Ectodermal cell (in vitro differentiated cells): ENCODE results near the gene IL26. TPM values are rescaled to one million over a fixed set of nuclear protein-coding genes. Genes with fewer than 3 reads are reported as not detected.

Experiments
- H3K27ac ChIP-seq: 2 replicates; pipeline ENCODE4 v1.7.0; 2013; ENCODE audit warnings: mild to moderate bottlenecking, low read depth, low read length; ENCODE audit not compliant: insufficient read depth, poor library complexity, severe bottlenecking
- H3K27me3 ChIP-seq: 2 replicates; pipeline ENCODE4 v1.7.0; 2013; ENCODE audit warnings: mild to moderate bottlenecking, low read length; ENCODE audit not compliant: insufficient read depth, control insufficient read depth, poor library complexity, severe bottlenecking
- H3K36me3 ChIP-seq: one replicate; pipeline ENCODE4 v1.7.0; 2013; ENCODE audit warnings: low read length; ENCODE audit not compliant: control insufficient read depth, insufficient read depth
- H3K4me1 ChIP-seq: one replicate; pipeline ENCODE4 v1.7.0; 2013; ENCODE audit warnings: low read length; ENCODE audit not compliant: control insufficient read depth, insufficient read depth
- H3K4me3 ChIP-seq: 2 replicates; pipeline ENCODE4 v1.7.0; 2013; ENCODE audit warnings: low read depth, low read length, control low read depth; ENCODE audit not compliant: insufficient read depth
- H3K9me3 ChIP-seq: 2 replicates; pipeline ENCODE4 v1.7.0; 2013; ENCODE audit warnings: mild to moderate bottlenecking, low read length, moderate library complexity; ENCODE audit not compliant: control insufficient read depth
- WGBS, 2 experiments: methylation state at CpG; one replicate each; pipeline ENCODE4 v1.1.7; 2013; ENCODE audit warnings: missing lambda C conversion rate in 2 of 2; 5-methylcytosine and 5-hydroxymethylcytosine counted together
- polyA plus RNA-seq, 4 experiments: library from polyadenylated mRNA; stranded (reverse); fragments of 50-300 nt; gene quantifications; one replicate each; pipeline ENCODE4 v1.2.3, GENCODE V29; 2013

Gene IL26, protein sequence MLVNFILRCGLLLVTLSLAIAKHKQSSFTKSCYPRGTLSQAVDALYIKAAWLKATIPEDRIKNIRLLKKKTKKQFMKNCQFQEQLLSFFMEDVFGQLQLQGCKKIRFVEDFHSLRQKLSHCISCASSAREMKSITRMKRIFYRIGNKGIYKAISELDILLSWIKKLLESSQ
- not detected for polyA plus RNA-seq (2013, experiment 1 of 4)
- not detected for polyA plus RNA-seq (2013, experiment 2 of 4)
- polyA plus RNA-seq (2013, experiment 3 of 4) = not detected
- polyA plus RNA-seq (2013, experiment 4 of 4) = not detected

DNA sequence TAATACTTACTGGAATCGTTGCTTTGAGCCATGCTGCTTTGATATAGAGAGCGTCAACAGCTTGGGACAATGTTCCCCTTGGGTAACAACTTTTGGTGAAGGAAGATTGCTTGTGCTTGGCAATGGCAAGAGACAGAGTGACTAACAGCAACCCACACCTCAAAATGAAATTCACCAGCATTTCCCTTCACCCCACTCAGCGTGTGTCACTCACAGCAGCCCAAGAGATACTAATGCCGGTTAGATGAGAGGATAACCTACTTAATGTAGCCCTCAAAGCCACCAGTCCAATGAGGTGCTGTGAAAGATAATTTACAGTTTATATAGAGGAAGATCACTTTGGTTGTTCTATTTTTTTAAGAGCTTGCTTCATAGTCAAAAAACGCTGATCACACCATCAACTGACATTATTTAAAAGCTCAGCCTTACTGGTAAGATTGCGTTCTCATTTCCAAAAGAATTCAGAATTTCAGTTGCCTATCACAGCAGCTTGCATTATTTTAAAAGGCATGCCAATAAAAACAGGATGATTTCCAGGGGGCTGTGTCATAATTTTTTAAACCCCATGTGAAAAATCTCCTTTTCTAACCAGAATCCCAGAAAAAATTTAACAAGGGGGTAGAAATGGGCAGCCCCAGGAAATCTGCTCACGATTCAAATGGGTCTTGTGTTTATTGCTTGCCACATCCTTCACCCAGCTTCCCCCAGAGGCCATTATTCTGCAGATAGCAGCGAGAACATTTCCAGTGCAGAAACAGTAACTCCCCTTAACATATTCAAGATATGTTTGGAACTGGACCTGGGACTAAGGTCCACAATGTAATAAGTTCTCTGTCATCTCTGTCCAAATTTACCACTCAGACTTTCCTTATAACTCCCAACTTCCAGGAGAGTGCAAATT is at the start of gene IL26:
Gene IL26, minus strand, starts transcription at position 235 of the 901 bp plus-strand sequence. Its CDS starts 54 bp downstream, at position 181.
- WGBS, 2 experiments = 94 to 97% methylated on average over 8 of the region's 8 CpGs
- Histone ChIP-seq H3K9me3 (no peaks in the 10 kb centered on the region), H3K27me3 (no peaks in the 10 kb centered on the region), H3K36me3 (no peaks in the 10 kb centered on the region), H3K4me3 (no peak within 1 kb of the TSS), H3K4me1 (no peaks in the 10 kb centered on the region), H3K27ac (no peak within 1 kb of the TSS)

DNA sequence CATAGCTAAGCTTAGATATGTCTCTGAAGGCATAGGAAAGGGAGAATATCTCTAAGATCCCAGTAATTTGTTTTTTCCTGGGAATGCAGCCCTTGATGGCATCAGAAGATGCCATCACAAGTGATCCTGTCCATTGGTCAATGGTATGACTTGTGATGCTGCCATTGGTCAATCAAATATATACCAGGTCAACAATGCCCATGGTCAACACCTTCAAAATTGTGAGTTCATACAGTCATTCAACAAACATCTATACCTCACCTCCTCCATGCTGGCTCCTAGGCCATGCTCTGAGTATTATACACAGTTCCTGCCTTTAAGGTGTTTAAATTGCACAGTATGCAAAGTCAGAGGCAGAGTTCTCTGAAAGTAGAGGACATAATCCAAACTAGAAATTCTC is 47.1 kb upstream of the IL26 start:
- peaks cover 3% of the 10 kb centered on the region for H3K4me1 ChIP-seq
- H3K9me3 ChIP-seq = no peaks in the 10 kb centered on the region
- H3K36me3 ChIP-seq = no peaks in the 10 kb centered on the region
- H3K27ac ChIP-seq = no peak overlapping the region
- no peak overlapping the region for H3K4me3 ChIP-seq
- H3K27me3 ChIP-seq = no peaks in the 10 kb centered on the region

DNA sequence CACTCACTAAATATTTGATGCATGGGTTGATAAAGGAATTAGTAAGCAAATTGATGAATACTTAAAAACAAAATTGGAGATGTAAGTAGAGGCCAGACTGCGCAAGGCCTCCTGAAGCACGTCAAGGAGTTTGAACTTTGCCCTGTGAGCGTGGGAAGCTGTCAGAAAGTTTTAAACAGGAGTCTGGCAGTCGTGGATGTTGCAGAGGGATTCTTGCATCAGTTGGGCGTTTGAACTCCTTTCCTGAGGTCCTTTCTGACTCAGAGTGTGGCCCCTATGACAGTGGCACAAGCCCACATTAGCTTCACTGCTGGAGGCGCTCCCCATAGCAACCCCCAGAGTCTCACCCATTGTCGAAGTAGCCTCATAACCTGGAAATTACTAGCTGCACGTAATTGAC is 45.7 kb upstream of the IL26 start:
- H3K27me3 ChIP-seq = no peaks in the 10 kb centered on the region
- no peaks in the 10 kb centered on the region for H3K36me3 ChIP-seq
- WGBS, 2 experiments = 90 to 92% methylated on average over 8 of the region's 8 CpGs
- H3K4me3 ChIP-seq = no peak overlapping the region
- H3K9me3 ChIP-seq = no peaks in the 10 kb centered on the region
- no peak overlapping the region for H3K27ac ChIP-seq
- H3K4me1 ChIP-seq = no peaks in the 10 kb centered on the region

DNA sequence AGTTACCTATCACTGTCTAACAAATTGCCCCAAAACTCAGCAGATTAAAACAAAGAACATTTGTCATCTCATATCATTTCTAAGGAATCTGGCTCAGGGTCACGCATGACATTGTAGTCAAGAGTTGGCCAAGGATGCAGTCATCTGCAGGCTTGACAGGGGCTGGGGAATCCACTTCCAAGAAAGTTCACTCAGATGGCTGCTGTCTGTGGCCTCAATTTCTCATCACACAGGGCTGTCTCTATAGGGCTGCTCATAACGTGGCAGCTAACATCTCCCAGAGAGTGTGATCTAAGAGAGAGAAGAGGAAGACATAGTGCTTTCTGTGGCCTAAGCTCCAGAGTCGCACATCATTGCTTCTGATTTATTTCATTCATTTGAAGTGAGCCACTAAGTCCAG is 44.7 kb upstream of the IL26 start:
- no peak overlapping the region for H3K27ac ChIP-seq
- H3K36me3 ChIP-seq = no peaks in the 10 kb centered on the region
- no peaks in the 10 kb centered on the region for H3K4me1 ChIP-seq
- 92 to 94% methylated on average over 3 of the region's 3 CpGs for WGBS, 2 experiments
- no peaks in the 10 kb centered on the region for H3K9me3 ChIP-seq
- no peaks in the 10 kb centered on the region for H3K27me3 ChIP-seq
- H3K4me3 ChIP-seq = no peak overlapping the region

DNA sequence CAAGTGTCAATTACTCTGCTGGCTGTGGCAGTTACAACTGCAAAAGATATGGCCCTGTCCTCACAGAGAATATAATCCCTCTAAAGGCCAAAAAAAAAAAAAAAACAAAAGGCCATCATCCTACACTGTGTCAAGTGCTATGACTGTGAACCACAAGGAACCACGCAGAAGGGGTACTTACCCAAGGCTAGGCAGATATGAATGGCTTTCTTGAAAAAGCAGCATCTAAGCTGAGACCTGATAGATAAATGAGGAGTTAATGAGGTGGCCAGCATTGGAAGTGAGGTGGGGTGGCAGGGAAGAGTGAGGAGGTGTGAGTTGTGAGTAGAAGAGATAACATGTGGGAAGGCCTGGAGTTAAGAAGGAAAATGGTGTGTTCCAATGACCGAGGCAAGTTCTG is 44.2 kb upstream of the IL26 start:
- H3K9me3 ChIP-seq = no peaks in the 10 kb centered on the region
- no peaks in the 10 kb centered on the region for H3K4me1 ChIP-seq
- WGBS, 2 experiments = 95 to 96% methylated on average over 2 of the region's 2 CpGs
- no peak overlapping the region for H3K27ac ChIP-seq
- H3K4me3 ChIP-seq = no peak overlapping the region
- no peaks in the 10 kb centered on the region for H3K27me3 ChIP-seq
- no peaks in the 10 kb centered on the region for H3K36me3 ChIP-seq

DNA sequence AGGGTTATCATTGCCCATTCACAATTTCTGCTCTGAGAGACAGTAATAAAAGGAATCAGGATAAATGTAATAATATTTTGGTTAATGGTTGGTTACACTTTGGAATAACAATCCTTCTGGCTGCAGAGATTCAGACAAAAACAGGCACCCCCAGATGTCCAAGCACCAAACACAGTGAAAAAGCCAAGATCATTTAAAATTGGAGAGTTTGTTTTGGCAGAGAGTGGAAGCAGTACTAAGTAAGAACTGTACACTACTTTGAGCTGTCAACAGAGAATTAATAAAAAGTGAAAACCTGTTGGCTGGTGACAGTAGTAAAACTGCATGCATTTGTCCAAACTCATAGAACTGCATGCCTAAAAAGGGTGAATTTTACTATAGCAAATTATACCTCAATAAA is 43.4 kb upstream of the IL26 start:
- Histone ChIP-seq H3K27me3 (no peaks in the 10 kb centered on the region), H3K4me1 (no peaks in the 10 kb centered on the region), H3K4me3 (no peak overlapping the region), H3K36me3 (no peaks in the 10 kb centered on the region), H3K27ac (no peak overlapping the region), H3K9me3 (no peaks in the 10 kb centered on the region)

DNA sequence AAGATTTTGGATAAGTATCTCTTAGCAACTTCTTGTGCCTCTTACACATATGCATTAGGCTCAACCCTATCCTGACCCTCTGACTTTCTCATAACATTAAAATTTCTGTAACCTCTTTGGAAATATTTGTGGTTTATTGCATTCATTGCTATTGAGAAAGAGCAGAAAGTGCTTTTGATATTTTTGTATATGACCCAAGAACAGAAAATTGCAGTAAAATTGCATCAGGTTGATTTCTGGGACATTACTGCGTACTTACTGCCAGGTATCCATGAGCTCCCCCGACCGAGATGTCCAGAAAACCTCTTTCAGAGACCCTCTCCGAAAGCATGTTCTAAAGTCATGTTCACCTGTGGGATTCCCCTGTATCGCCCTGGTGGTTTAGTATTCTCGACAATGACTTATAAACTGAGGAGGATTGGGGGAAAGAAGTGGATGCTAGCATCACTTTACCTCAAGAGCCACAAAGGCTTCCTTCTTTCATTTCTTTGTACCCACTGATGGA is 42.3 kb upstream of the IL26 start:
- H3K36me3 ChIP-seq = no peaks in the 10 kb centered on the region
- WGBS, 2 experiments = 88 to 89% methylated on average over 5 to 6 of the region's 6 CpGs
- no peak overlapping the region for H3K27ac ChIP-seq
- H3K4me1 ChIP-seq = no peaks in the 10 kb centered on the region
- H3K27me3 ChIP-seq = no peaks in the 10 kb centered on the region
- no peak overlapping the region for H3K4me3 ChIP-seq
- no peaks in the 10 kb centered on the region for H3K9me3 ChIP-seq

DNA sequence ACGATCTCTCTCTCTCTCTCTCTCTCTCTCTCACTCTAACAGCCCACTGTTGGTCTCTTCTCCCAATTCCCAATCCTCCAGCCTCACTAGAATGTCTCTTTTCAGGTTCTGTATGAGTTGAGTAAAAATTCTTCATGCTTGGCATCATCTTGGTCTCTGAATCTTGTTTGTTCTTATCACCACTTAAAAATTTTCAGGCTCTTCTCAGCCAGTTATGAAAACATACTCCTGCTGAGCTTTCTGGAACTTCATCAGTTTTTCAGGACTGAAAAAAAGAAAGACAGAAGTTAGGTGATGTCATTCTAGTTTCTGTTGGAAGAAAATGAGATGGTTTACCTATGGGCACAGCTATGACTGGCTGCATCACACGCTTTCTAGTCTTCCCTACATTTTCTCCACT is 39.2 kb upstream of the IL26 start:
- Histone ChIP-seq H3K27me3 (no peaks in the 10 kb centered on the region), H3K4me1 (no peaks in the 10 kb centered on the region), H3K9me3 (no peaks in the 10 kb centered on the region), H3K27ac (no peak overlapping the region), H3K4me3 (no peak overlapping the region), H3K36me3 (no peaks in the 10 kb centered on the region)
- 86 to 90% methylated on average over 1 to 2 of the region's 2 CpGs for WGBS, 2 experiments

DNA sequence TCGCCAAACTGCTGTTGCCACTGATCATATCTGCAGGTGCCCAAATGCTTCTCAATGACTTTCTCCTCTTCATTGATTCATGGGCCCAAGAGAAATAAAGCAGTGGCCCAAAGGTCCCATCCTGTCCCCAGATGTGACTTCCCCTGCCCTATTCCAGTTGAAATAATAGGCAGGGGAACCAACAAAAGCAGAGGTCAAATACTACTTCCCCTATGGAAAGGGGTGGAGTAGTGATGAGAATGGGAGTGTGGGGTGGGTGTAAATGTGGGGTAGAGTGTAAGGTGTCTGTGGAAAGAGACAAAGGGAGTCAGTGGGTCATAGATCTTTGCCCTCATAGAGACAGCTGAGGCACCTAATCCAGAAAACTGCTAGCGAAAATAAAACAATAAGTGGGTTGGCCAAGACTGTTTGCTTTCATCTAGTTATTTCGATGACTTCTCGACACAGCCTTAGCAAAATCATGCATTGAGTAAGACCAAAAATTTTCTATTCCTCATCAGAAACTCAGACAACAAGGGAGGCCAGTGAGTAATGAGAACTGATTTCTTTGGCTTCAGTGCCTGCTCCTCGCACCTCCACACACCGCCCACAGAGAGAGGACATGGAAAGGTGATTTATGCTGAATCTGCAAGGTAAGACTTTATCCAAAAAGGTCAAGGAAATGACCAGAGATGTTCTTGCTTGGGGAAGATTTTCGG is 38.7 kb upstream of the IL26 start:
- H3K9me3 ChIP-seq = no peaks in the 10 kb centered on the region
- no peaks in the 10 kb centered on the region for H3K27me3 ChIP-seq
- H3K4me1 ChIP-seq = no peaks in the 10 kb centered on the region
- no peak overlapping the region for H3K4me3 ChIP-seq
- 97 to 99% methylated on average over 6 to 7 of the region's 7 CpGs for WGBS, 2 experiments
- no peaks in the 10 kb centered on the region for H3K36me3 ChIP-seq
- H3K27ac ChIP-seq = no peak overlapping the region

DNA sequence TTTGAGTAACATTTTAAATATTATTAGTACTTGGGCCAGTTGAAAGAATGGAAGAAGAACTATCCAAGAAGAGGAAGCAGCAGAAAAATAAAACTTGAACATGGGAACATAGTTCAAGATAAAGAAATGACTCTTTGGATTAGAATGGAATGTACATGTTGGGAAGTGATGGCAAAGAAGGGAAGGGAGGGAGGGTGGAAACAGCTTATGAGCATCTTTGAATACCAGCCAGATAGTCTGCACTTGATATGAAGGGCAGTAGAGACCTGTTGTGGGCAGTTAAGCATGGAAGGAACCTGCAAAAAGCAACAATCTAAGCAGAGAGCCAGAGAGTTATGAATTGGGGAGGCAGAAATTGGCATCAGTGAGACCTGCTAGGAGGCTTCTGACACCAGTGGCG is 37.8 kb upstream of the IL26 start:
- Histone ChIP-seq H3K4me3 (no peak overlapping the region), H3K36me3 (no peaks in the 10 kb centered on the region), H3K27ac (no peak overlapping the region), H3K27me3 (no peaks in the 10 kb centered on the region), H3K9me3 (no peaks in the 10 kb centered on the region), H3K4me1 (no peaks in the 10 kb centered on the region)
- 92 to 94% methylated on average over 1 of the region's 1 CpG for WGBS, 2 experiments
